SK-N-MC (cell line): Measurements from ENCODE around the gene OSBPL1A.

ENCODE experiments used
- EZH2 ChIP-seq: fragments of 200-600 bp; sonication (generic); IDR thresholded peaks from one replicate; pipeline ENCODE4 v1.6.1; 2017; ENCODE audit warnings: antibody characterized with exemption
- FOXP2 ChIP-seq: optimal IDR thresholded peaks from 2 replicates; pipeline ENCODE3; 2011; ENCODE audit warnings: mild to moderate bottlenecking, moderate library complexity; ENCODE audit not compliant: insufficient read depth; ENCODE audit errors: extremely low read length, control extremely low read depth
- POLR2AphosphoS5 ChIP-seq: IDR thresholded peaks from 2 replicates; pipeline ENCODE4 v1.6.1; 2012; ENCODE audit warnings: mild to moderate bottlenecking, low read depth, low read length, borderline replicate concordance

- TF ChIP-seq POLR2AphosphoS5 (no peak), EZH2 (no peak), FOXP2 (no peak)
Measured at GRCh38 chr18:24170360-24170759, 227.3 kb downstream of the OSBPL1A start.
